GM12864 (cell line): Measurements from ENCODE around the gene ZNF512.
"Not testable (repeated sequence)": the region's sequence is repeated elsewhere in the genome, so short reads cannot be mapped to it uniquely, and the experiment has no call there.

Source experiments
- DNase-seq: peaks from one replicate; pipeline ENCODE4 v3.0.0-alpha.2; 2011; ENCODE audit warnings: low read depth
- H3K4me3 ChIP-seq: 2 replicates; pipeline ENCODE4 v1.5.1; 2011; ENCODE audit warnings: mild to moderate bottlenecking, low read depth, low read length, control low read depth
- CTCF ChIP-seq: IDR thresholded peaks from 2 replicates; pipeline ENCODE4 v1.5.1; 2011; ENCODE audit warnings: low read depth, mild to moderate bottlenecking, moderate library complexity, low read length, control low read depth, inconsistent platforms; ENCODE audit errors: missing control alignments

Gene ZNF512

GRCh38 chr2:27551514-27551913 lies 31.3 kb upstream of the ZNF512 start:
- TF ChIP-seq CTCF: no peak
- DNase-seq: no peak
- H3K4me3 ChIP-seq: no peak overlapping the region

- H3K4me3 ChIP-seq: no peak overlapping the region
- no peak for DNase-seq
- TF ChIP-seq CTCF: no peak
Observed at GRCh38 chr2:27552941-27553340, 29.9 kb upstream of the ZNF512 start.

GRCh38 chr2:27554451-27554850 lies 28.4 kb upstream of the ZNF512 start:
- not testable (repeated sequence) for H3K4me3 ChIP-seq, DNase-seq

GRCh38 chr2:27559228-27559627 lies 23.6 kb upstream of the ZNF512 start:
- H3K4me3 ChIP-seq: no peak overlapping the region
- no peak for DNase-seq
- no peak for TF ChIP-seq CTCF

GRCh38 chr2:27561060-27561459 lies 21.8 kb upstream of the ZNF512 start:
- no peak for DNase-seq
- H3K4me3 ChIP-seq: no peak overlapping the region
- TF ChIP-seq CTCF: no peak

GRCh38 chr2:27566628-27567027 lies 16.2 kb upstream of the ZNF512 start:
- TF ChIP-seq CTCF: no peak
- no peak for DNase-seq
- H3K4me3 ChIP-seq: no peak overlapping the region

GRCh38 chr2:27569398-27569797 lies 13.4 kb upstream of the ZNF512 start:
- H3K4me3 ChIP-seq: no peak overlapping the region
- DNase-seq: no peak
- no peak for TF ChIP-seq CTCF

GRCh38 chr2:27571197-27571596 lies 11.6 kb upstream of the ZNF512 start:
- H3K4me3 ChIP-seq: no peak overlapping the region
- no peak for DNase-seq
- TF ChIP-seq CTCF: no peak
